ENCODE results near the gene TMCC1.

DNA sequence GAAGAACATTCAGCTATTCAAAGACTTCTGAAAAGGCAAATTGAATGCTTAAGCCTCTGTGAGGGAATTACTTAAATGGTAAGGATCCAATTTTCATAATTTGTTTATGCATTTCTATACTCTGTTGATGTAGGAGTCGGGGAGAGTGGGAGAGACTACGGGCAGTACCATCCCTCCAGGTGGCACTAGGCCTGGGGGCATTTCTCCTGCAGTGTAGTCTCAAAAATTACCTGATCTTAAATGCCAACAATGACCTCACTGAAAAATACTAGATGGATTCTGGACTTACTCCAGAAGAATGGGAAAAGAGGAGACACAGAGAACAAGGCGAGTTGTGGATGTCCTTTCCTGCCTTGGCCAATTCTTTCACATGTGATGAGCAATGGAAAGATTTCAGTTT is 209.2 kb downstream of the TMCC1 start:
- TF ChIP-seq SP1 (IDR thresholded peaks at IDR 0.05) (no peak), FOXA1 (IDR thresholded peaks at IDR 0.05) (no peak), NFRKB (IDR thresholded peaks at IDR 0.05) (no peak), L3MBTL2 (conservative IDR thresholded peaks at IDR 0.05) (no peak), SUZ12 (IDR thresholded peaks at IDR 0.05) (no peak), BHLHE40 (IDR thresholded peaks at IDR 0.05; ENCODE audit: borderline replicate concordance) (no peak), TARDBP (IDR thresholded peaks at IDR 0.05) (no peak), ELF4 (IDR thresholded peaks at IDR 0.05) (no peak)
- TF ChIP-seq, protein P1, sequence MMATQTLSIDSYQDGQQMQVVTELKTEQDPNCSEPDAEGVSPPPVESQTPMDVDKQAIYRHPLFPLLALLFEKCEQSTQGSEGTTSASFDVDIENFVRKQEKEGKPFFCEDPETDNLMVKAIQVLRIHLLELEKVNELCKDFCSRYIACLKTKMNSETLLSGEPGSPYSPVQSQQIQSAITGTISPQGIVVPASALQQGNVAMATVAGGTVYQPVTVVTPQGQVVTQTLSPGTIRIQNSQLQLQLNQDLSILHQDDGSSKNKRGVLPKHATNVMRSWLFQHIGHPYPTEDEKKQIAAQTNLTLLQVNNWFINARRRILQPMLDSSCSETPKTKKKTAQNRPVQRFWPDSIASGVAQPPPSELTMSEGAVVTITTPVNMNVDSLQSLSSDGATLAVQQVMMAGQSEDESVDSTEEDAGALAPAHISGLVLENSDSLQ (IDR thresholded peaks at IDR 0.05) = no peak
